Stimulated activated CD4-positive, alpha-beta T cell treated with anti-CD3 and anti-CD28 coated beads, Interleukin-4, amount 100 ng/mL, for 4 hours (primary cell): ENCODE results near the gene APOM.

ENCODE experiments used
- DNase-seq, 2 experiments: peaks; one replicate each; pipeline ENCODE4 v3.0.0-alpha.2; 2020

The APOM gene

DNA sequence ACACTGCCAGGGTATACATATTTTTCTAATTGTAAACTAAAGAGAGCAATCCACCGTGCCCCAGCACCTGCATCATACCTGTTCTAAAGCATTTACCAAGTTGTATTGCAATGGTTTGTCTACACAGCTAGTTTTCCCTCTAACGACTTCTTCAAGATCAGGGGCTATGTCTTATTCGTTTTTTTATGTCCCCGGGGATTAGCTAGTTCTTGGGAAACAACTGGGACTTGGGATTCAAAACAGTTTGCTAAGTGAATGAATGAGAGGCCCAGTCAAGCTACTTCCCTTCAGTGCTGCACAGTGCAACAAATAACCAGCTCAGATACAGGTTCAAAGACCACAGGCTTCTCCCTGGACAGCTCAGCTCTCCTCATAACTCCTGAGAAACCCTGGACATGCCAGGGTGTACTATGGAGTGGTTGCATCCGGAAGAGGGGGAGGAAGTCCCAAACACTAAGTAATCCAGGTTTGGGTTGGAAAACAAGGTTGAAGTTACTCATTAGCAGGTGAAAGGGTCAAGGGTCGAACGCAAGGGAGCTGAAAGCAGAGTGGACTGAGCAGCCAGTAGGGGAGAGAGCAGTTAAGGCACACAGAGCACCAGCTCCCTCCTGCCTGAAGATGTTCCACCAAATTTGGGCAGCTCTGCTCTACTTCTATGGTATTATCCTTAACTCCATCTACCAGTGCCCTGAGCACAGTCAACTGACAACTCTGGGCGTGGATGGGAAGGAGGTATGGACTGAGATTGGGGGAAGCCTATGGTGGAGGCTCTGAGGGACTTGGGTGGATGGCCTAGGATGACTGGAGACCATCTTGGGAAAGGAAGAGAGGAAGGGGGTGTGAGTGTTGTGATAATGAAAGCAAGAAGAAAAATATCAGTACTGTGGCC lies at the start of gene APOM:
APOM (plus strand) TSS at position 546 of the 889 bp plus-strand sequence; CDS start at position 619, 73 bp downstream.
- DNase-seq, result no peak

DNA sequence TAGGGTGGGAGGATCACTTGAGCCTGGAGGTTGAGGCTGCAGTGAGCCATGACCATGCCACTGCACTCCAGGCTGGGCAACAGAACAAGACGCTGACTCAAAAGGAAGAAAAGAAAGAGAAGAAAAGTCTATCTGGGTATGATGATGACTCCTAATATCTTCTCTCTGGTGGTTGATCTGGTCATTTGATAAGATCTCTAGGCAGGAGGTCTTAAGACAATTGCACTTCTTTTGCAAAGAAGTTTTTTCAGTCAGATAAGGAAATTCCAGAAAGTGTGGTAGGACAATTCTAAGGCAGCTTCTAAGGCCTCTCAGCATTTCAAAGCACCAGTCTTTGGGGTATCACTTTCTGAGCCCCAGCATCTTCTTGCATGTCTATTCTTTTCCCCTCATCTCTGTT lies 48.4 kb upstream of the APOM start:
- DNase-seq, result no peak

DNA sequence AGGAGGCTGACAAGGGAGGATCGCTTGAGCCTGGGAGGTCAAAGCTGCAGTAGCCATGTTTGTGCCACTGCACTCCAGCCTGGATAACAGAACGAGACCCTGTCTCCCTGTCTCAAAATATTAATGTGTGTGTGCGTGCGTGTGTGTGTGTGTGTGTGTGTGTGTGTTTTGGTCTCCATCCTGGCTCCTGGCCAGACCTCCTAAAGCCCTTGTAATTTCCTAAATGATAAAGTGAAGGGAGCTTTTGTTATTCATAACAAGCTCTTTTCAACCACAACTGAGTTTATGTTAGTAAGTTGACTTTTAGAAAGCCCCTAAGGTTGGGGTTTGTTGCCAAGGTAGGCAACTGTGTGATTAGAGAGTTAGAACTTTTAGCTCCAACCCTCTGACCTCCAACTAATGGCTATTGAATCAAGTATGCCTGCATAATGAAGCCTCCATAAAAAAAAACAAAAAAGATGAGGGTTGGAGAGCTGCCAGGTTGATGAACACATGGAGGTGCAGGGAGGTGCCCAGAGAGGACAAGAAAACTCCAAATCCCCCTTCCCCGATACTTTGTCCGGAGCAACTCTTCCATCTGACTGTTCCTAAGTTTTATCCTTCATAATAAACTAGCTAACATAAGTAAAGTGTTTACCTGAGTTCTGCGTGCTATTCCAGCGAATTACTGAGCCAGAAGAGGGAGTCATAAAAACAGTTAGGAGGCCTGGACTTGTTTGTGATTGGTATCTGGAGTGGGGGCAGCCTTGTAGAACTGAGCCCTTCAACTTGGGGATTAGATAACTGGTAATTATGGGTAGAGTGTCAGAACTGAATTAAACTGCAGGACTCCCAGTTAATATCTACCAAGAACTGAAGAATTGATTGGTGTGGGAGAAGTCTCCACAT lies 45.9 kb upstream of the APOM start:
- DNase-seq, result no peak

DNA sequence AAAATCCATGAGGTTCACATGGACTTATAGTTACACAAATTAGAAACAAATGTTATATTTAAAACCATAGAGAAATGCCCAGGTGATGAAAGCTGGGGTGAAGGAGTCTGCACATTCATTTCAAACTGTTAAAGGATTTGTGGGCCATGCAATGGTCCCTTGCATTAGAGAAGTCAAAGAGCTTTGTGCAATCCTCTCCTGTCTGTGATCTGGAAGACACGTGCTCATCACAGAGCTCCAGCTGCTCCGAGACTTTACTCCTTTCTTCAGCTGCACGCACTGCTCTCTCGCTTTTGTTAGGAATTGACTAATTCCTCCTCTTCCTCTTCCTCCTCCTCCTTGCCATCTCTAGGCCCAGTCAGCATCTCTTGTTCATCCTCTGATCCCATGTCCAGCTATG lies 44.7 kb upstream of the APOM start:
- no peak for DNase-seq

DNA sequence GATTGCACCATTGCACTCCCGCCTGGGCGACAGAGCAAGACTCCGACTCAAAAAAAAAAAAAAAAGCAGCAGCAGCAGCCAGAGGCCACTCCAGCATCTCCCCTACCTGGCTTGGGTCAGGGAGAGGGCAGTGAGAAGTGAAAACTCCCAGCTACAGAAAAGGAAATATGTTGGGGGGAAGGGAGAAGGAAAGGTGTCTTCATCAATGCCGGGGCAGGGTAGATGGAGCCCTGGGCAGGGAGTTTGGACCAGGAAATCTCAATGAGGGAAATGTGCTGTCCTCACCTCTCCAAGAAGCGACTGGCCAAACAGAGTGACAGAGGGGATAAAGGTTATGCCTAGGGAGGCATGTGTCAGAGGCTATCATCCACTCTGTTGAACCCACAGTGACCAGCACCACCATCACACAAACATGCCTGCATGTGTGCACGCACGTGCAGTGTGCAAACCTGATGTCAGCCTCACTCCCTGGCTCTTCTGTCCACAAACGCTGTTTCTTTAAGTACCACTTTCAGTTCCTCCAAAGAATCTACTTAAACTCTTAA lies 41.5 kb upstream of the APOM start:
- no peak for DNase-seq

DNA sequence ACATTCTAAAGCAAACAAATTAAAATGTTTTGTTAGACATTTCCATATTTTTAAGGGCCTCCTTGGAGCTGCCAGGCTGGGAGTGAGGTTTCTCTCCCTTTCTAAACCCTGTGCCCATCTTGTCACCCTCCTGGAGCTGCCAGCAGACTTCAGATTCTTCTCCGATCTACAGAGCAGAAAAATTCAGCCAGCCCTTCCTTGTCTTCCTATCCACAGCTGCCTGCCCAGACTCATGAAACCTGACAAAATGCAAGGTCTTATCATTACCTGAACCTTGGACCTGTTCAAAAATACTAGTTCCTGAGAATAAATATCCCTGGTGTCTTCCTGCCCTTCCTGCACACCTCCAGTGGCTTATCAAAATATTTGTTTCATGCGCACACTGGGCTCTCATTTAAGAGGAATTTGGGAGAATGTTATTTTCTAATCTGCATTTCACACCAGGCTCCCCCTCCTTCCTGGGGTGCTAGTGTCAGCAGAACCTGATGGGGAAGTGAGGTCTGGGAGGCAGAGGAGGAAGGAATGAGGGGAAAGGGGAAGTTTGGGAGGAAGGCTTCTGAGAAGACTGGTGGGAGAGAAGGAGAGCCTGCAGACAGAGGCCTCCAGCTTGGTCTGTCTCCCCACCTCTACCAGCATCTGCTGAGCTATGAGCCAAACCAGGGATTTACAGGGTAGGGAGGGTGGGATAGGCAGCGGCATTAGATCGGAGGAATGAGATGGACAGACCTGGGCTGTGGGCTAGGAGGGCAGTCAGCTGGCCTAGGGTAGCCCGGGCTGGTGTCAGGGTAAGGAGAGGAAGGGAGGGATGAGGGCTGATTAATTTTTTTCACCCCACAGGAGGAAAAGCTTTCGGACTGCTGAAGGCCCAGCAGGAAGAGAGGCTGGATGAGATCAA lies 40.8 kb upstream of the APOM start, which contains the start of gene AIF1:
AIF1 (plus strand) TSS at position 551 of the 895 bp plus-strand sequence; CDS start at position 647, 96 bp downstream.
- no peak for DNase-seq

DNA sequence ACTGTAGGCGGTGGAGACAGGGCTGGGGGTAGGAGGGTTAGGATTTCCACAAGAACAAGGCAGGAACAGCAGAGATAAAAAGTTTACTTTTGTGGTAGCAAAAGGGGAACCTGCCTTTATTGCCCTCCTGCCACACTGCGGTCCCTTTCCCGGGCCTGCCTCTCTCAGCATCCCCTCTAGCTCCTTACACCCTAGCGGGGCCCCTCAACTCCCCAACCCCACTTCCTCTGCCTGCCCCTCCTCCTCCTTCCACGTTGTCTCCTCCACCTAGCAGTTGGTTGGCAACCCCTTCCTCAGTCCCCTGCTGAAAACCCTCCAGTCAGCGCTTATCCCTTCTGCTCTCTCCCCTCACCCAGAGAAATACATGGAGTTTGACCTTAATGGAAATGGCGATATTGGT lies 39.9 kb upstream of the APOM start:
- no peak for DNase-seq

DNA sequence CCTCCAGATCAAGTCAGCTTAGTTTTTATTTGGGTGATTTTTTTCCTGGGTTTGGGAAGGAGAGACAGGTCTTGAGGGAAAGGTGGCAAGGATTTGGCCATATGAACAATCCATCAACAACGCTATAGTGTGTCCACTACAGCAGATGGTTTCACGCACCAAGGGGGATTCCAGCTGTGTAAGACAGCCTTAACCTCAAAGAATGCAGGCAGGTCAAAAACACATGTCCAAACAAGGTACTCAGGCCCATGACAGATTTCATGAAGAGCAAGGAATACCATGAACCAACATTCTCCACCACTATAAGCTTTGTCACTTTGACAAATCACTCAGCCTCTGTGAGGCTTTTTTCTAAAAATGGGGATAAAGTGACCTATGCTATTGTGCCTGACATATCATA lies 38.7 kb upstream of the APOM start:
- DNase-seq, result no peak

DNA sequence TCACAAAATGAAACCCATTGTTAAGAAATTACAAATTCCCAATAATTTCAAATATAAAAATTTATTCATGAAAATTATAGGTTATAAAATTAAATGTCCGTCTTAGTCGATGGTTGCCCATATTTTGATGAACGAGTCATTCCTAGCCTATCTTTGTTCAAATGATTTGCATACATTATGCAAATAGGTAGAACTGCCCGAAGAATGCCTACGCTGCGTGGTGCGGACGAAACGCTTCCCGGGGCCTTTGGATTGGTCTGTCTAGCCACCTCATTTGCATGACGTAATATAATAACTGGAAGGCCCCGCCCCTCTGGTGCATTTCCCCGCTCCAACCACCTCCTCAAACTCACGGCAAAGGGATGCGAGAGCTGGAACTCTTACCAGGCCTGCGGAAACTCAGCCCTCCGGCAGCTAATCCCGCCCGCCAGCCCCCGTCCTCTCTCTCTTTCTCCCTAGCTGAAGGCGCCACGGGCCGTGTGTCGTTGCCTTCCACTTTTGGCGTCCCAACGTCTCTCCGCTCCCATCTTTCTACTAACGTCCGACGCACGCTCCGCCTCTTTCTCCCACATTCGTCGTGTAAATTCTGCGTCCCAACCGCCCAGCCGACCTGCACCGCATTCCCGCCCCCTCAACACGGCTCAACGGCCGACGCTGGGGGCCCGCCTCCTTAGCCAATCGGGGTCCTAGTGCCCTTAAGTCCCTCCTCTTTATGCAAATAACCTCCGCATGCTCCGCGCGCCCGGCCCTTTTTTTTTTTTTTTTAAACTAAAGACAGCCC lies 35.7 kb upstream of the APOM start:
- peak; percentile 91 to 97 for DNase-seq

DNA sequence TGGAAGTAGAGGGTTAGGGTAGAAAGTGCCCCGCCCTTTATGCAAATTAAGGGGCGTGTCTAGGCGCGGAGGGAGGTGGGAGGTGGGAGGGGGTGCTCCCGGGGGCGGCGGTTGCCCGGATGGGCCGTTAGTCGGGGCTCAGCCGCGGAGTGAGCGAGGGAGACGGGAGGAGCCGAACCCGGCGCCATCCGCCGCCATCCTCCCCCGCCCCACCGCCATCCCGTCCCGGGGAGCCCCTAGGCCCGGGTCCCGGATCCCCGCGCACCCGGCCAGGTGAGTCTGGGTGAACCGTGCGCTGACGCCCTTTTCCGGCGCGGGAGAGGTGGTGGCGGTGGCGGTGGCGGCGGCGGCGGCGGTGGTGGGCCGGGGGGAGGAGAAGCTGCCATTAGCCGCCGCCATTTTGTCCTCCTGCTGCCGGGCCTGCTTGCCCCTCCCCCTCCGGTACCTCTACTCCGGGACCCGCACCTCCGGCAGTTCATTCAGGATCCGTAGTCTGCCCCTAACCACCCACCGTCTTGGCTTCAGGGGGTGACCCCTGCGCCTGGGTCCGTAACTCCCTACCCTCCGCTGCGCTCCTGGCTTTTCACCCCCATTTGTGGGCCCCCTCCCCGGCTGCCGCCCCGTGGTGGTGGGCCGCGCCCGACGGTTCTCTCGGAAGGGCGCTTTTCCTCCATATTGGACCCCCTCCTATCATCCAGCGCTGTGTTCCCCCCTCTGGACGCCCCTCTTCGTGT lies 34.9 kb upstream of the APOM start, which contains the start of gene PRRC2A:
PRRC2A (plus strand) TSS at position 130 of the 734 bp plus-strand sequence. CDS start 2,075 bp downstream, outside the sequence.
- peak in 1 of 2 experiments; percentile 91 for DNase-seq

DNA sequence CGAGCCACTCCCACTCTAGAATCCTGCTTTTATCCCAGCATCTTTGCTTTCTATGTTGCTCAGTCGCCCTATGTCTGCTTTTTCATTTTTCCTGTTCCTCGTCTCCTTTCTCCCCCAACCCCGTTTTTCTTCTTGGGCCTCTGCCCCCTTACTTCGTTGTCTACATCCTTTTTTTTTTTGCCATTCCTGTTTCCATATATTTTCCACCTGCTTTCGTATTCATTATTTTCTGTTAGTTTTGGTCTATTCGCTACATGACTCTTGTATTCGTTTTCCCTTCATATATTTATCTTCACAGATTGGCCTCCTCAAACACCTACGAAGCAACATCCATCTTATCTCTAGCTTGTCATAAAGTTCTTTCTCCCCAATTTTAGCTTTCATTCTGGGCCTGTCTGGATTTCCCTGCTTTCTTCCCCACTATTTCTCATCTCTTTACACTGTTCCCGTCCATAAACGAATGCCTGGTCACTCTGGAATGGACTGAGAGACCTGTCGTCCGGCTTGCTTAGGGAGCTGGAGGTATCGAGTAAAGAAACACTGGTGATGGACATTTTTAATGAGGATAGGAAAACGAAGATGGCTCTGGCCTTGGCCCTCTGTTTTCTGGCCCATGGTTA lies 34.3 kb upstream of the APOM start:
- no peak for DNase-seq

DNA sequence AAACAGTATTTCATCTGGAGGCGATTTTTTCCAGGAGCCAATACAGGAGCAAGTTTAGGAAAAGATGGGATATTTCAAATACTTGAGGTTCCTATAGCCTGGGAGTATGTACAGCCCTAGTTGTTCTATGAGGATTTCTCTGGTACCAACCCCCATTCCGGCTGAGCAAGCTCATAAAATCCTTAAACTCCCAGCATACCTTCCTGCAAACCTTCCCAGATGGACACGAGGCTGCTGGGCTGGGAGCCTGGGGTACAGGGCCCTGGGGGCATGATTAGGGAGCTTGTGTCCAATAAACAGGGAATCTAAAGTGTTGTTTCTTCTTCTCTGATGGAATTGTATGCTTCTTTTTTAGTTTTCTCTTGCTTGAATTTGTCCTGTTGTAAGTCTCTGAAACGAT lies 33.7 kb upstream of the APOM start:
- no peak for DNase-seq

DNA sequence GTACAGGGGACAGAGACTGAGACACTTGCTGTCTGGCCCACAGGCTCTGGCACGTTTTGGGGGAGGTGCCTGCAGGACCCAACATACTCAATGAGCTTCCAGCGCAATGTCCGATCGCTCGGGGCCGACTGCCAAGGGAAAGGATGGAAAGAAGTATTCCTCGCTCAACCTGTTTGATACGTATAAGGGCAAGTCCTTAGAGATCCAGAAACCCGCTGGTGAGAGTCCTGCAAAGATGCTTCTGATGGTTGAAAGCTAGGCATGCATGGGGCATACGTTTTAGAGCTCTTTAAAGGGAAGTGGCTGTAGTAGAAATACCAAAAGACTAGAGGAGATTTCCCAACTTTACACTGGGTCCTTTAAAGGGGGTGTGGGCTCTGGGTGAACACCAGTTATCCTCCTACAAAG lies 33.0 kb upstream of the APOM start:
- no peak for DNase-seq

DNA sequence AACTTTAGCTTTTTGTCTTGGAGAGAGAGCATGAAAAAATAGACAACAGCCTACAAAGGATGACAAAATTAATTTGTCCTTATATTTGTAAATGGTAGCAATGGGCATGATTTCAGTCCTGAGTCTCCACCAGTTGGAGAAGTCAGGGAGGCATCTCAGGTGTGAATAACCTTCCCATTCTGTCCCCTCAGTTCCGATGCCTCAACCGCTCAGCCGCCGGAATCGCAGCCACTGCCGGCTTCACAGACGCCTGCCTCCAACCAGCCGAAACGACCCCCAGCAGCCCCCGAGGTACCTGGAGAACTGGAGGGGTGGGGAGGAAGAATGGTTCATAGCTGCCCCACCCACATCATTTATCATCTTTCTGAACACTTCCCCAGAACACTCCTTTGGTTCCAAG lies 31.6 kb upstream of the APOM start:
- DNase-seq, result no peak

DNA sequence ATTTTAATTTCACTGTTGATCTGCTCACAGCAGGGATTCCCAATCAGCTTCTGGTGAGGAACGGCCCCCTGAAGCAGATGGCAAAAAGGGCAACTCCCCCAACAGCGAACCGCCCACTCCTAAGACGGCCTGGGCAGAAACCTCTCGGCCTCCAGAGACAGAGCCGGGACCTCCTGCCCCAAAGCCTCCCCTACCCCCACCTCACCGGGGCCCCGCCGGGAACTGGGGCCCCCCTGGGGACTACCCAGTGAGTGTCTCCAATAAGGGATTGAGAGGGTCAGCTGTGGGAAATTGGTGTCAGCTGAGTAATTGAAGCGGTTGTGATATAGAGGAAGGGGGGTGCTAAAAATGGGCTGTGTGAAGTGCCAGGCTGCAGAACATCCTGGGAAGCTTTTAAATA lies 28.7 kb upstream of the APOM start:
- no peak for DNase-seq

DNA sequence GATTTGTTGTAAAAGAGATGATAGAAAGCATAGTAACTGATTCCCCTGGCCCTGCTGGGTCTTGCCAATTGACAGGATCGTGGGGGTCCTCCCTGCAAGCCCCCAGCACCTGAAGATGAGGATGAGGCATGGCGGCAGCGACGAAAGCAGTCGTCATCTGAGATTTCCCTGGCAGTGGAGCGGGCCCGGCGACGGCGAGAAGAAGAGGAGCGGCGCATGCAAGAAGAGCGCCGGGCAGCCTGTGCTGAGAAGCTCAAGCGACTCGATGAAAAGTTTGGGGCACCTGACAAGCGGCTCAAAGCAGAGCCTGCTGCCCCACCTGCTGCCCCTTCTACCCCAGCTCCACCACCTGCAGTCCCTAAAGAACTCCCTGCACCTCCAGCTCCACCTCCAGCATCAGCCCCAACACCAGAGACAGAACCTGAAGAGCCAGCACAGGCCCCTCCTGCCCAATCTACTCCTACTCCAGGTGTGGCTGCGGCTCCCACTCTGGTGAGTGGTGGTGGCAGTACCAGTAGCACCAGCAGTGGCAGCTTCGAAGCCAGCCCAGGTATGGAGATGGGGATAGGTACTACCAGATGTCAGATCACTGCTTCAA lies 27.9 kb upstream of the APOM start:
- DNase-seq, result no peak

DNA sequence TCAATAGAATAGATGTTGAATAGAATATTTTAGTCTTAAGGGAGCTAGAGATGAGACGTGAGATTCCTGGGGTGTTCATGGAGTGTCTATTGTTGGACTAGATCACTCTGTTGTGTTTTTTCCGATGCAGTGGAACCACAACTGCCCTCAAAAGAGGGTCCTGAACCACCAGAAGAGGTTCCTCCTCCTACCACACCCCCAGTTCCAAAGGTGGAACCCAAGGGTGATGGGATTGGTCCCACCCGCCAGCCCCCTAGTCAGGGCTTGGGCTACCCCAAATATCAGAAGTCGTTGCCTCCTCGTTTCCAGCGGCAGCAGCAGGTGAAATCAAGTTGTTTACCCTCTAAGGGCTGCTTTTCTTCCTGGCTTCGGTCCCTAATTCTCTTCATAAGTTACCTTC lies 26.7 kb upstream of the APOM start:
- DNase-seq, result no peak

DNA sequence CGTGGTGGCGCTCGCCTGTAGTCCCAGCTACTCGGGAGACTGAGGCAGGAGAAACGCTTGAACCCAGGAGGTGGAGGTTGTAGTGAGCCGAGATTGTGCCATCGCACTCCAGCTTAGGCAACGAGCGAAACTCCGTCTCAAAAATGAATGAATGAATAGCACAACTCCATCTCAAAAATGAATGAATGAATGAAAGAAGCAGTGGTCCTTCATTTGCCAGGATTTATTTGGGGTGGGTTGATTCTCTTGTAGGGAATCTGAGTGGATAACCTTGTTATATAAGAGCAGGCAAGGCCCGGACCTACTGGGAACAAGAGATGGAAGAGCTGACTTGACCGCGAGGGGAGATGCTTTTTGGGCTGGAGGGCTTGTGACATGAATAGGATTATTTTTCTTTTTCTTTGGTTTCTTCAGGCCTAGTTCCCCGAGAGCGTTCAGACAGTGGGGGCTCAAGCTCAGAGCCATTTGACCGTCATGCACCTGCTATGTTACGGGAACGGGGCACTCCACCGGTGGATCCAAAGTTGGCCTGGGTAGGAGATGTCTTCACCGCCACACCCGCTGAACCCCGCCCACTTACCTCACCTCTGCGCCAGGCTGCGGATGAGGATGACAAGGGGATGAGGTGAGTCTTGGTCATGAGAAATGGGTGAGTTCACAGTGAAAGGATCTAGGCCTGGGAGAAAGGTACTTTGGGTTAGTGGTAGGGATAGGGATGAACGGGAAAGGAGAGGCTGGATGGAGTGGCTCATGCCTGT lies 25.3 kb upstream of the APOM start:
- no peak for DNase-seq

DNA sequence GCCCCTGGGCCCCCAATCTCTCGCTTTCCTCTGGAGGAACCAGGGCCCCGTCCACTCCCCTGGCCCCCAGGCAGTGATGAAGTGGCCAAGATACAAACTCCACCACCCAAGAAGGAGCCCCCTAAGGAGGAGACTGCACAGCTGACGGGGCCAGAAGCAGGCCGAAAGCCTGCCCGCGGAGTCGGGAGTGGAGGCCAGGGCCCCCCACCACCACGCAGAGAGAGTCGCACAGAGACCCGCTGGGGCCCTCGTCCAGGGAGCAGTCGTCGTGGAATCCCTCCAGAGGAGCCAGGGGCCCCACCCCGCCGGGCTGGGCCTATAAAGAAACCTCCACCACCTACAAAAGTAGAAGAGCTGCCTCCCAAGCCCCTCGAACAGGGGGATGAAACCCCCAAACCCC lies 24.5 kb upstream of the APOM start:
- no peak for DNase-seq
